SJCRH30 (cell line): Measurements from ENCODE around the gene SCYGR7. TPM values are rescaled to one million over a fixed set of nuclear protein-coding genes. Genes with fewer than 3 reads are reported as not detected.

Experiments used
- DNase-seq, 2 experiments: peaks; one replicate each; pipeline ENCODE4 v3.0.0-alpha.2; 2015 to 2020
- H3K27ac ChIP-seq: fragments of 250-450 bp; sonication (Bioruptor Pico); 2 replicates; pipeline ENCODE4 v1.5.1; 2020; ENCODE audit warnings: mild to moderate bottlenecking, moderate library complexity
- H3K27me3 ChIP-seq: fragments of 250-450 bp; sonication (Bioruptor Pico); 2 replicates; pipeline ENCODE4 v1.5.1; 2020; ENCODE audit warnings: mild to moderate bottlenecking, moderate library complexity
- H3K36me3 ChIP-seq: fragments of 250-450 bp; sonication (Bioruptor Pico); 2 replicates; pipeline ENCODE4 v1.5.1; 2020; ENCODE audit warnings: mild to moderate bottlenecking, moderate library complexity
- H3K4me1 ChIP-seq: fragments of 250-450 bp; sonication (Bioruptor Pico); 2 replicates; pipeline ENCODE4 v1.5.1; 2020; ENCODE audit warnings: mild to moderate bottlenecking, moderate library complexity
- H3K4me3 ChIP-seq: fragments of 250-450 bp; sonication (Bioruptor Pico); 2 replicates; pipeline ENCODE4 v1.5.1; 2020; ENCODE audit warnings: mild to moderate bottlenecking, moderate library complexity
- H3K9me3 ChIP-seq: fragments of 250-450 bp; sonication (Bioruptor Pico); replicated peaks from 2 replicates; pipeline ENCODE4 v1.5.1; 2020; ENCODE audit warnings: mild to moderate bottlenecking, moderate library complexity
- total RNA-seq: library from RNA; depleted of rRNA; stranded (reverse); fragments of >200 nt; shearing (Covaris generic); gene quantifications from 2 replicates; pipeline ENCODE4 v1.2.3, GENCODE V29; 2014; rRNA removed

SCYGR7 gene
- total RNA-seq, 1 experiment from 2014 or later, result not detected

GRCh38 chr2:227774011-227774624, 46.0 kb downstream of the SCYGR7 start:
- no peaks in the 10 kb centered on the region for H3K36me3 ChIP-seq
- no peaks in the 10 kb centered on the region; the same call in 1 of the 2 replicates for H3K4me1 ChIP-seq
- H3K27ac ChIP-seq, result no peak overlapping the region
- no peaks in the 10 kb centered on the region for H3K9me3 ChIP-seq
- DNase-seq, result no peak
- no peak overlapping the region for H3K4me3 ChIP-seq
- no peaks in the 10 kb centered on the region for H3K27me3 ChIP-seq

- no peaks in the 10 kb centered on the region for H3K36me3 ChIP-seq
- H3K4me3 ChIP-seq, result no peak overlapping the region
- DNase-seq, result no peak
- H3K9me3 ChIP-seq, result no peaks in the 10 kb centered on the region
- H3K4me1 ChIP-seq, result no peaks in the 10 kb centered on the region; the same call in 1 of the 2 replicates
- H3K27me3 ChIP-seq, result no peaks in the 10 kb centered on the region
- H3K27ac ChIP-seq, result no peak overlapping the region
These were observed 47.0 kb downstream of the SCYGR7 start for GRCh38 chr2:227774895-227775842.

Other genes starting within 250 kb of the SCYGR7 start
- not detected in 2 replicates for gene SCYGR2, start 129.4 kb upstream of the SCYGR7 start, total RNA-seq
- not detected in 2 replicates for gene SCYGR3, start 113.5 kb upstream of the SCYGR7 start, total RNA-seq
- gene SCYGR4, start 110.8 kb upstream of the SCYGR7 start, total RNA-seq, result not detected in 2 replicates
- not detected in 2 replicates for gene SCYGR5, start 61.5 kb upstream of the SCYGR7 start, total RNA-seq
- not detected in 2 replicates for gene SLC19A3, start 10.3 kb upstream of the SCYGR7 start, total RNA-seq
- not detected in 2 replicates for gene SCYGR6, start 3.6 kb upstream of the SCYGR7 start, total RNA-seq
- not detected in 2 replicates for gene SCYGR8, start 17.6 kb downstream of the SCYGR7 start, total RNA-seq
- gene CCL20, start 85.5 kb downstream of the SCYGR7 start, total RNA-seq, result 4.2 and 4.3 TPM in 2 replicates
- gene DAW1, start 143.3 kb downstream of the SCYGR7 start, total RNA-seq, result 0.08 TPM in 1 of 2 replicates, not detected in the other